K562 (cell line): ENCODE data around the gene GRIK3. TPM values are rescaled to one million over a fixed set of nuclear protein-coding genes. Genes with fewer than 3 reads are reported as not detected.

Experiments
- BRD9 ChIP-seq: fragments of 450-650 bp; IDR thresholded peaks from 2 replicates; pipeline ENCODE4 v1.6.1; 2018; ENCODE audit warnings: low read depth; ENCODE audit not compliant: partially characterized antibody
- GTF3C2 ChIP-seq: IDR thresholded peaks from 3 replicates; pipeline ENCODE4 v1.6.1; 2011; ENCODE audit warnings: borderline replicate concordance, mild to moderate bottlenecking, moderate library complexity; ENCODE audit not compliant: insufficient read length; ENCODE audit errors: extremely low read depth
- MCM3 ChIP-seq: fragments of 450-650 bp; IDR thresholded peaks from 2 replicates; pipeline ENCODE4 v1.6.1; 2016
- SMC3 ChIP-seq: conservative IDR thresholded peaks from 2 replicates; pipeline ENCODE4 v1.6.1; 2011; ENCODE audit warnings: low read depth, low read length, improper control_type of control experiment; ENCODE audit not compliant: insufficient read depth
- SNAPC5 ChIP-seq: fragments of 250-450 bp; sonication (Bioruptor Pico); IDR thresholded peaks from 2 replicates; pipeline ENCODE4 v1.8.0; 2021; ENCODE audit warnings: moderate library complexity, mild to moderate bottlenecking, inconsistent platforms
- THRAP3 ChIP-seq: fragments of 450-650 bp; IDR thresholded peaks from 2 replicates; pipeline ENCODE4 v1.6.1; 2016; ENCODE audit warnings: mild to moderate bottlenecking, inconsistent platforms, borderline replicate concordance
- ZBTB33 ChIP-seq: sonication (generic); formaldehyde crosslinking; IDR thresholded peaks from 2 replicates; pipeline ENCODE4 v1.8.1; 2023; ENCODE audit warnings: mild to moderate bottlenecking, missing genetic modification reagents
- polyA plus RNA-seq, 8 experiments: library from polyadenylated mRNA; depleted of rRNA in 4 of 8; stranded (reverse) in 5 of 8; unstranded in 3 of 8; fragments of >200 nt; fragmentation: Nextera tagmentation in 2 of 8; fragmentation: Illumina TruSeq in 1 of 8; extraction: Ambion mirVana in 2 of 8; extraction: Trizol in 1 of 8; gene quantifications; 2 replicates each; pipeline versions ENCODE4 v1.2.1 to v1.2.3, GENCODE V29; 2011 to 2014; ENCODE audit warnings: inconsistent platforms in 1 of 8, missing spikeins in 1 of 8
- total RNA-seq, 7 experiments: library from RNA; depleted of rRNA in 6 of 7; stranded (reverse); fragments of >200 nt in 6 of 7; fragmentation: Illumina TruSeq in 2 of 7; extraction: Trizol in 2 of 7; gene quantifications; 2 replicates each; pipeline versions ENCODE4 v1.2.1 to v1.2.3, GENCODE V29; 2011 to 2021; ENCODE audit warnings: low replicate concordance in 1 of 7

Gene GRIK3
- total and polyA plus RNA-seq, 9 of the 15 experiments (the other 6 are each of a cell fraction or from before 2014, with no cell fraction given), result not detected

- TF ChIP-seq ZBTB33 (CRISPR knock-in tag) (no peak), SMC3 (no peak), THRAP3 (no peak), BRD9 (no peak), GTF3C2 (no peak), SNAPC5 (CRISPR knock-in tag) (no peak), MCM3 (no peak)
Measured at GRCh38 chr1:36844917-36845316, 189.4 kb downstream of the GRIK3 start (continued).
